ENCODE data around the gene CCBE1. TPM values are rescaled to one million over a fixed set of nuclear protein-coding genes. Genes with fewer than 3 reads are reported as not detected.

The CCBE1 gene
- total RNA-seq, 2 donors from 2014 or later: 0.27 to 3.1 TPM

DNA sequence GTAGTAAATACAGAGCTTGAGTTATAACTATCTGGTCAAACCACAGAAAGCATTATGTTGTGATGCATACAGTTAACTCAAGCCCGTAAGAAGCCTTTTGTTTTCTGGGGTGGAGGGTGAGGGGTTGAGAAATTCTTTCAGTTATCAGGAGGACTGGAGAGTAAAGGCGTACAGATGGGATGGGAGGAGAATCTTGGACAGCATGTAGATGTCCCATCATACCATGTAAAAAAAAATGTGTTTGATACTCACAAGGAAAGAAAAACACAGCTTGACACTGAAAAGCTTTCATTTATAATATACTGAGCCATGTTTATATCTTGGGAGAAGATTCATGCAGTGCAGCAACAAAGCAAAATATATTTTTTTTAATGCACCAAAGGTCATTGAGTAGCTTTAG lies 12.4 kb downstream of the CCBE1 start:
- no peaks in the 10 kb centered on the region for H3K4me1 ChIP-seq
- H3K36me3 ChIP-seq: no peaks in the 10 kb centered on the region
- H3K4me3 ChIP-seq: no peak overlapping the region
- intact Hi-C loops (cut with DNase I): no loop called here
- H3K27me3 ChIP-seq: no peaks in the 10 kb centered on the region
- no peak for DNase-seq
- TF ChIP-seq, protein P1, sequence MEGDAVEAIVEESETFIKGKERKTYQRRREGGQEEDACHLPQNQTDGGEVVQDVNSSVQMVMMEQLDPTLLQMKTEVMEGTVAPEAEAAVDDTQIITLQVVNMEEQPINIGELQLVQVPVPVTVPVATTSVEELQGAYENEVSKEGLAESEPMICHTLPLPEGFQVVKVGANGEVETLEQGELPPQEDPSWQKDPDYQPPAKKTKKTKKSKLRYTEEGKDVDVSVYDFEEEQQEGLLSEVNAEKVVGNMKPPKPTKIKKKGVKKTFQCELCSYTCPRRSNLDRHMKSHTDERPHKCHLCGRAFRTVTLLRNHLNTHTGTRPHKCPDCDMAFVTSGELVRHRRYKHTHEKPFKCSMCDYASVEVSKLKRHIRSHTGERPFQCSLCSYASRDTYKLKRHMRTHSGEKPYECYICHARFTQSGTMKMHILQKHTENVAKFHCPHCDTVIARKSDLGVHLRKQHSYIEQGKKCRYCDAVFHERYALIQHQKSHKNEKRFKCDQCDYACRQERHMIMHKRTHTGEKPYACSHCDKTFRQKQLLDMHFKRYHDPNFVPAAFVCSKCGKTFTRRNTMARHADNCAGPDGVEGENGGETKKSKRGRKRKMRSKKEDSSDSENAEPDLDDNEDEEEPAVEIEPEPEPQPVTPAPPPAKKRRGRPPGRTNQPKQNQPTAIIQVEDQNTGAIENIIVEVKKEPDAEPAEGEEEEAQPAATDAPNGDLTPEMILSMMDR (IDR thresholded peaks at IDR 0.05): no peak
- no peak overlapping the region for H3K9ac ChIP-seq (ENCODE audit: low read depth in 2 of 2, low read length in 2 of 2)
- no peaks in the 10 kb centered on the region for H3K9me3 ChIP-seq
- H3K27ac ChIP-seq: no peak overlapping the region

DNA sequence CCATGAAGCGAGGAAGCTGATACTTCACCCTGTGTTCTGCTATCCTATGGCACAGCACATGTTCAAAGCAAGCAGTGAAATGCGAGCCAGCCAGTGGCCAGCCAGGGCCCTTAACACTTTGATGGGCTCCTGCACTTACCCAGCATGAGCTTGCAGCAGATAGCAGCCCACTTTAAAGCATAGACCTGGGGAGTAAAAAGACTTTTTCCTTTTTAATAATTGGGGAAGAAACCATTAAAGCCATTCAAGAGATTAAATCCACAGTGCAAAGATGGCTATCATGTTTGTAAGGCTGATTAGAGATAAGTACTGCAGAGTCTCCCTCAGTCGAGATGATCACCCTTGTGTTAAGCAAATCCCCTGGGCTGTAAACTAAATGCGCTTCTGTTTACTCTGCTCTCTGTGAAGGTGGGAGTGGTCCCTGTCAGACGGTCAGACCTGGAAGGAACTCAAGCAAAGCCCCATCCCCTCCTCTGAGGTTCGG lies 15.7 kb downstream of the CCBE1 start:
- H3K27ac ChIP-seq: no peak overlapping the region
- DNase-seq: no peak
- no peaks in the 10 kb centered on the region for H3K9me3 ChIP-seq
- H3K4me1 ChIP-seq: no peaks in the 10 kb centered on the region
- no peaks in the 10 kb centered on the region for H3K27me3 ChIP-seq
- intact Hi-C loops (cut with DNase I): no loop called here
- no peak overlapping the region for H3K4me3 ChIP-seq
- TF ChIP-seq, protein P1 (IDR thresholded peaks at IDR 0.05): no peak
- H3K9ac ChIP-seq (ENCODE audit: low read depth in 2 of 2, low read length in 2 of 2): no peak overlapping the region
- no peaks in the 10 kb centered on the region for H3K36me3 ChIP-seq

DNA sequence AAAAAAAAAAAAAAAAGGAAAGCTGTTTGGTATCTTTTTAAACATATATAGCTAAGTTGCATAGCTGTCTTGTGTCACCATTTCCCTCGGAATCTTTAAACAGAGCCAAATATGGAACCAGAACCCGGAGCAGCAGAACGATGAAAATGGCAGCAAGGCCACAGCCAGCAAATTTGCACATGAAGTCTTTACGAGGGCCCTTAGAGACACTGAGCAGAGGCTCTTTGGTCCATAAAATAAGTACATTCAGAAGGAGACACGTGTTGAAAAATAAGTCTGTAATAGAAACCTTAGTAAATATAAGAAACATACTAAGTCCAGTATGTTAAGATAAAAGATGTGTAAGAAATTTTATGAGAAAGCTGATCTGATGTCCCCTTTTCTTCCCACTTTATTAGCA lies 16.2 kb downstream of the CCBE1 start:
- DNase-seq: no peak
- Histone ChIP-seq H3K9me3 (no peaks in the 10 kb centered on the region), H3K4me1 (no peaks in the 10 kb centered on the region)

GRCh38 chr18:59675346-59675745 lies 21.9 kb downstream of the CCBE1 start:
- no peaks in the 10 kb centered on the region for H3K4me1 ChIP-seq
- no peak overlapping the region for H3K4me3 ChIP-seq
- H3K9ac ChIP-seq (ENCODE audit: low read depth in 2 of 2, low read length in 2 of 2): no peak overlapping the region
- no peaks in the 10 kb centered on the region for H3K36me3 ChIP-seq
- H3K27me3 ChIP-seq: no peaks in the 10 kb centered on the region
- no peak overlapping the region for H3K27ac ChIP-seq
- H3K9me3 ChIP-seq: no peaks in the 10 kb centered on the region
- intact Hi-C loops (cut with DNase I): no loop called here
- TF ChIP-seq, protein P1 (IDR thresholded peaks at IDR 0.05): no peak
- no peak for DNase-seq

More for the DNA sequence above, 16.2 kb downstream of the CCBE1 start:
- Histone ChIP-seq H3K27ac (no peak overlapping the region), H3K27me3 (no peaks in the 10 kb centered on the region), H3K36me3 (no peaks in the 10 kb centered on the region), H3K9ac (ENCODE audit: low read depth in 2 of 2, low read length in 2 of 2) (no peak overlapping the region), H3K4me3 (no peak overlapping the region)
- TF ChIP-seq, protein P1 (IDR thresholded peaks at IDR 0.05): no peak
- intact Hi-C loops (cut with DNase I): no loop called here

- DNase-seq: no peak
- TF ChIP-seq, protein P1 (IDR thresholded peaks at IDR 0.05): no peak
- H3K4me3 ChIP-seq: no peak overlapping the region
- H3K9me3 ChIP-seq: no peaks in the 10 kb centered on the region
- H3K27ac ChIP-seq: no peak overlapping the region
- no peaks in the 10 kb centered on the region for H3K4me1 ChIP-seq
- intact Hi-C loops (cut with DNase I): no loop called here
- no peak overlapping the region for H3K9ac ChIP-seq (ENCODE audit: low read depth in 2 of 2, low read length in 2 of 2)
- H3K36me3 ChIP-seq: no peaks in the 10 kb centered on the region
- no peaks in the 10 kb centered on the region for H3K27me3 ChIP-seq
These were observed 22.3 kb downstream of the CCBE1 start for GRCh38 chr18:59674903-59675270.
